A549 (cell line): ENCODE results near the gene LRRC7. TPM values are rescaled to one million over a fixed set of nuclear protein-coding genes. Genes with fewer than 3 reads are reported as not detected.

Experiments
- ATAC-seq, 2 experiments: fragments of 200-7000 bp in 1 of 2; fragments of >200 bp in 1 of 2; cut with Nextera tagmentation in 1 of 2; cut with Tn5 transposase in 1 of 2; 3 replicates each; pipeline versions ENCODE4 v1.8.0 to v1.9.1; 2018 to 2020; ENCODE audit warnings: mild to moderate bottlenecking in 1 of 2, moderate library complexity in 1 of 2
- CTCF ChIA-PET: fragments of 300-600 bp; sonication (Branson Sonifier 250); formaldehyde crosslinking; extraction: SDS; loops from one replicate; lab custom pipeline; 2021; ENCODE audit warnings: antibody characterized with exemption, inconsistent platforms; lab: Yijun Ruan, JAX
- POLR2A ChIA-PET: fragments of 350-600 bp; formaldehyde crosslinking; extraction: SDS; loops from one replicate; lab custom pipeline; 2021; ENCODE audit warnings: antibody characterized with exemption, inconsistent platforms; lab: Yijun Ruan, JAX
- DNase-seq, 2 experiments: peaks; one replicate each; pipeline versions ENCODE4 v3.0.0 to v3.0.0-alpha.2; 2011 to 2016; ENCODE audit warnings: low read depth in 1 of 2, low spot score in 1 of 2
- FAIRE-seq: peaks from 2 replicates; lab custom pipeline; 2011; peaks lifted over from hg19 to GRCh38; lab: Jason Lieb, UNC
- H3K27ac ChIP-seq, 2 experiments: fragments of >200 bp; sonication (Bioruptor Twin); formaldehyde crosslinking; 3 replicates each; pipeline ENCODE4 v1.5.1; 2016 to 2017
- H3K4me1 ChIP-seq: fragments of >200 bp; sonication (Bioruptor Twin); formaldehyde crosslinking; 3 replicates; pipeline ENCODE4 v1.6.1; 2016
- H3K4me2 ChIP-seq: fragments of >200 bp; sonication (Bioruptor Twin); formaldehyde crosslinking; 3 replicates; pipeline ENCODE4 v1.6.1; 2016
- H3K4me3 ChIP-seq: fragments of >200 bp; sonication (Bioruptor Twin); formaldehyde crosslinking; 3 replicates; pipeline ENCODE4 v1.5.1; 2016
- H3K9me3 ChIP-seq: fragments of >200 bp; sonication (Bioruptor Twin); formaldehyde crosslinking; 3 replicates; pipeline ENCODE4 v1.6.1; 2016
- CEBPB ChIP-seq, 2 experiments: fragments of >200 bp in 1 of 2; sonication (Bioruptor Twin) in 1 of 2; formaldehyde crosslinking in 1 of 2; IDR thresholded peaks; 2 replicates each; pipeline ENCODE4 v1.6.1; 2012 to 2016
- CHD2 ChIP-seq: fragments of 150-350 bp; IDR thresholded peaks from 2 replicates; pipeline ENCODE4 v1.6.1; 2014; ENCODE audit warnings: low read length; ENCODE audit not compliant: partially characterized antibody
- EHMT2 ChIP-seq: fragments of 200-600 bp; sonication (generic); IDR thresholded peaks from 2 replicates; pipeline ENCODE4 v1.6.1; 2016; ENCODE audit warnings: antibody characterized with exemption, low read depth, mild to moderate bottlenecking, moderate library complexity
- FOXS1 ChIP-seq: fragments of 250-450 bp; sonication (Bioruptor Pico); IDR thresholded peaks from 2 replicates; pipeline ENCODE4 v1.5.0; 2020; ENCODE audit warnings: mild to moderate bottlenecking, moderate library complexity
- GATA3 ChIP-seq: IDR thresholded peaks from 2 replicates; pipeline ENCODE4 v1.6.1; 2012; ENCODE audit warnings: borderline replicate concordance
- JUN ChIP-seq, 2 experiments: fragments of >200 bp; sonication (Bioruptor Twin); formaldehyde crosslinking; IDR thresholded peaks; 2 replicates in 1 of 2; 3 replicates in 1 of 2; pipeline ENCODE4 v1.6.1; 2016 to 2017
- JUNB ChIP-seq: fragments of >200 bp; sonication (Bioruptor Twin); formaldehyde crosslinking; IDR thresholded peaks from 2 replicates; pipeline ENCODE4 v1.6.1; 2016
- MAZ ChIP-seq: fragments of 150-350 bp; IDR thresholded peaks from 2 replicates; pipeline ENCODE4 v1.6.1; 2014; ENCODE audit warnings: antibody characterized with exemption, low read depth, low read length, borderline replicate concordance
- NFE2L2 ChIP-seq: fragments of 150-350 bp; conservative IDR thresholded peaks from 2 replicates; pipeline ENCODE4 v1.6.1; 2014; ENCODE audit warnings: low read length
- POLR2A ChIP-seq: IDR thresholded peaks from 2 replicates; pipeline ENCODE4 v1.6.1; 2012; ENCODE audit warnings: mild to moderate bottlenecking, low read length
- POLR2AphosphoS2 ChIP-seq: conservative IDR thresholded peaks from 2 replicates; pipeline ENCODE4 v1.6.1; 2012; ENCODE audit warnings: low read length, improper control_type of control experiment, inconsistent platforms
- RAD21 ChIP-seq, 2 experiments: fragments of >200 bp in 1 of 2; sonication (Bioruptor Twin) in 1 of 2; formaldehyde crosslinking in 1 of 2; IDR thresholded peaks in 1 of 2; conservative IDR thresholded peaks in 1 of 2; 2 replicates in 1 of 2; 3 replicates in 1 of 2; pipeline ENCODE4 v1.6.1; 2012 to 2018; ENCODE audit warnings: inconsistent platforms in 1 of 2
- RNF2 ChIP-seq: fragments of 200-600 bp; sonication (generic); IDR thresholded peaks from 2 replicates; pipeline ENCODE4 v1.6.1; 2016; ENCODE audit warnings: low read depth, mild to moderate bottlenecking, antibody characterized with exemption, moderate library complexity, borderline replicate concordance
- SREBF2 ChIP-seq: fragments of 450-650 bp; IDR thresholded peaks from 2 replicates; pipeline ENCODE4 v1.6.1; 2014; ENCODE audit warnings: mild to moderate bottlenecking, moderate library complexity
- WGBS: methylation state at CpG from one replicate; pipeline ENCODE4 v1.1.6; 2017; ENCODE audit errors: missing lambda C conversion rate; 5-methylcytosine and 5-hydroxymethylcytosine counted together
- polyA plus RNA-seq, 4 experiments: library from polyadenylated mRNA; depleted of rRNA in 3 of 4; stranded (reverse); fragments of >200 nt; fragmentation: RNase III in 1 of 4; extraction: RNeasy Plus Mini Kit Qiagen cat#74134 plus additional on column Dnase treatment in 1 of 4; gene quantifications; 2 replicates in 3 of 4; 3 replicates in 1 of 4; pipeline ENCODE4 v1.2.3, GENCODE V29; 2011 to 2017
- TF ChIP-seq, protein P1 (sequence below): IDR thresholded peaks from 2 replicates; pipeline ENCODE4 v1.6.1; 2012; ENCODE audit warnings: low read depth, borderline replicate concordance
- TF ChIP-seq, protein P2 (sequence below): fragments of 250-450 bp; sonication (Bioruptor Pico); IDR thresholded peaks from 2 replicates; pipeline ENCODE4 v1.5.0; 2020; ENCODE audit warnings: low read depth, mild to moderate bottlenecking, moderate library complexity
- TF ChIP-seq, protein P3 (sequence below): IDR thresholded peaks from 2 replicates; pipeline ENCODE4 v1.6.1; 2012
- TF ChIP-seq, protein P4 (sequence below): fragments of >200 bp; sonication (Bioruptor Twin); formaldehyde crosslinking; IDR thresholded peaks from 3 replicates; pipeline ENCODE4 v1.5.1; 2016
- TF ChIP-seq, protein P5 (sequence below): fragments of 450-650 bp; IDR thresholded peaks from 2 replicates; pipeline ENCODE4 v1.6.1; 2014; ENCODE audit warnings: antibody characterized with exemption
- TF ChIP-seq, protein P6 (sequence below): fragments of 250-450 bp; sonication (Bioruptor Pico); IDR thresholded peaks from 2 replicates; pipeline ENCODE4 v1.5.0; 2021; ENCODE audit warnings: mild to moderate bottlenecking, moderate library complexity, borderline replicate concordance
- TF ChIP-seq, protein P7 (sequence below): fragments of 200-600 bp; sonication (generic); IDR thresholded peaks from 2 replicates; pipeline ENCODE4 v1.6.1; 2016; ENCODE audit warnings: antibody characterized with exemption, mild to moderate bottlenecking, moderate library complexity
- TF ChIP-seq, protein P8 (sequence below): IDR thresholded peaks from 2 replicates; pipeline ENCODE4 v1.6.1; 2012

The LRRC7 gene
- polyA plus RNA-seq, 2 of the 4 experiments (the other 2 are of a cell fraction) = not detected

DNA sequence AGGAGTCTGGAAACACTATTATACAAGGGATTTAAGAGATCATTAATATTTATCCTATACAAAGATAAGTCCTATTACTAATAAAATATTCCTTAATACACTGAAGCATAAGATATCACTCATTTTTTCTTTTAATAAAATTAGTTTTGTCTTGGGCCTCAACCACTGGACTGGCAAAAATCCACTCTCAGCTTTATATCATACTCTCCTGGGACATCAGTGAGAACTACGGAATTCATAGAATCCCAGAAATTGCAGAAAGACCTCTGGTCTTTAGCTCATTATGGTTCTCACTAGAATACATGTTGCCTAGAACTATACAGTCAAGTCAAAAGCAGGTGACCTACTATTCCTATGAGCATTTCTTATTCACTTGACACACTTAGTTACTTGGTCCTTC is 352.7 kb downstream of the LRRC7 start:
- ChIA-PET CTCF (no interaction called here), POLR2A (no interaction called here)
- 38% methylated on average over 1 of the region's 1 CpG for WGBS
- Histone ChIP-seq H3K9me3 (no peaks in the 10 kb centered on the region), H3K4me3 (no peak overlapping the region), H3K4me2 (no peak overlapping the region), H3K4me1 (no peaks in the 10 kb centered on the region), H3K27ac (no peak overlapping the region)
- no peak for ATAC-seq
- FAIRE-seq = no peak
- no peak for TF ChIP-seq NFE2L2
- TF ChIP-seq, protein P1, sequence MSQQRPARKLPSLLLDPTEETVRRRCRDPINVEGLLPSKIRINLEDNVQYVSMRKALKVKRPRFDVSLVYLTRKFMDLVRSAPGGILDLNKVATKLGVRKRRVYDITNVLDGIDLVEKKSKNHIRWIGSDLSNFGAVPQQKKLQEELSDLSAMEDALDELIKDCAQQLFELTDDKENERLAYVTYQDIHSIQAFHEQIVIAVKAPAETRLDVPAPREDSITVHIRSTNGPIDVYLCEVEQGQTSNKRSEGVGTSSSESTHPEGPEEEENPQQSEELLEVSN = no peak
- TF ChIP-seq, protein P2, sequence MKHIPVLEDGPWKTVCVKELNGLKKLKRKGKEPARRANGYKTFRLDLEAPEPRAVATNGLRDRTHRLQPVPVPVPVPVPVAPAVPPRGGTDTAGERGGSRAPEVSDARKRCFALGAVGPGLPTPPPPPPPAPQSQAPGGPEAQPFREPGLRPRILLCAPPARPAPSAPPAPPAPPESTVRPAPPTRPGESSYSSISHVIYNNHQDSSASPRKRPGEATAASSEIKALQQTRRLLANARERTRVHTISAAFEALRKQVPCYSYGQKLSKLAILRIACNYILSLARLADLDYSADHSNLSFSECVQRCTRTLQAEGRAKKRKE (CRISPR knock-in tag) = no peak
- TF ChIP-seq RAD21 (conservative IDR thresholded peaks at IDR 0.05 in 1 of 2, IDR thresholded peaks at IDR 0.05 in 1 of 2) = no peak
- TF ChIP-seq, protein P3, sequence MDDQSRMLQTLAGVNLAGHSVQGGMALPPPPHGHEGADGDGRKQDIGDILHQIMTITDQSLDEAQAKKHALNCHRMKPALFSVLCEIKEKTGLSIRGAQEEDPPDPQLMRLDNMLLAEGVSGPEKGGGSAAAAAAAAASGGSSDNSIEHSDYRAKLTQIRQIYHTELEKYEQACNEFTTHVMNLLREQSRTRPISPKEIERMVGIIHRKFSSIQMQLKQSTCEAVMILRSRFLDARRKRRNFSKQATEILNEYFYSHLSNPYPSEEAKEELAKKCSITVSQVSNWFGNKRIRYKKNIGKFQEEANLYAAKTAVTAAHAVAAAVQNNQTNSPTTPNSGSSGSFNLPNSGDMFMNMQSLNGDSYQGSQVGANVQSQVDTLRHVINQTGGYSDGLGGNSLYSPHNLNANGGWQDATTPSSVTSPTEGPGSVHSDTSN = no peak
- no peak for TF ChIP-seq FOXS1 (CRISPR knock-in tag)
- TF ChIP-seq CEBPB (IDR thresholded peaks at IDR 0.05) = no peak
- DNase-seq = no peak

DNA sequence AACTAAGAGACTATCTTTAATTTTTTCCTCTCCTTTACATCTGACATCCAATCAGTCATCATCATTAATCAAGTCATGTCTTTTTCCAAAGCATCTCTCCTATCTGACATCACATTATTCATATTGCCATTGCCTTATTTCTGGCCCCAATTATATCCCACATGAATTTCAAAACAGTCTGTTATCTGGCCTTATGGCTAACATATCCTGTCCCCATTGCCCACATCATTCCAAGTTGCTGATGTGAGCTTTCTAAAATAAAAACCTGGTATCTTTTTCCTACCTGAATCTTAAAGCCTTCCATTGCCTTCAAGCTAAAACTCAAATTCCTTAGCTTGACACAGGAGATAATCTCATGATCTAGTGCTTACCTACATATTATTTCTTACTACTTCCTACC is 353.8 kb downstream of the LRRC7 start:
- FAIRE-seq = no peak
- no peak for ATAC-seq
- Histone ChIP-seq H3K4me2 (no peak overlapping the region), H3K9me3 (no peaks in the 10 kb centered on the region), H3K27ac (no peak overlapping the region), H3K4me1 (no peaks in the 10 kb centered on the region), H3K4me3 (no peak overlapping the region)
- CTCF ChIA-PET = no interaction called here
- DNase-seq = no peak
- POLR2A ChIA-PET = no interaction called here
- TF ChIP-seq, protein P4, sequence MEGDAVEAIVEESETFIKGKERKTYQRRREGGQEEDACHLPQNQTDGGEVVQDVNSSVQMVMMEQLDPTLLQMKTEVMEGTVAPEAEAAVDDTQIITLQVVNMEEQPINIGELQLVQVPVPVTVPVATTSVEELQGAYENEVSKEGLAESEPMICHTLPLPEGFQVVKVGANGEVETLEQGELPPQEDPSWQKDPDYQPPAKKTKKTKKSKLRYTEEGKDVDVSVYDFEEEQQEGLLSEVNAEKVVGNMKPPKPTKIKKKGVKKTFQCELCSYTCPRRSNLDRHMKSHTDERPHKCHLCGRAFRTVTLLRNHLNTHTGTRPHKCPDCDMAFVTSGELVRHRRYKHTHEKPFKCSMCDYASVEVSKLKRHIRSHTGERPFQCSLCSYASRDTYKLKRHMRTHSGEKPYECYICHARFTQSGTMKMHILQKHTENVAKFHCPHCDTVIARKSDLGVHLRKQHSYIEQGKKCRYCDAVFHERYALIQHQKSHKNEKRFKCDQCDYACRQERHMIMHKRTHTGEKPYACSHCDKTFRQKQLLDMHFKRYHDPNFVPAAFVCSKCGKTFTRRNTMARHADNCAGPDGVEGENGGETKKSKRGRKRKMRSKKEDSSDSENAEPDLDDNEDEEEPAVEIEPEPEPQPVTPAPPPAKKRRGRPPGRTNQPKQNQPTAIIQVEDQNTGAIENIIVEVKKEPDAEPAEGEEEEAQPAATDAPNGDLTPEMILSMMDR = no peak
- TF ChIP-seq NFE2L2 = no peak
- no peak for TF ChIP-seq POLR2A
- TF ChIP-seq, protein P5, sequence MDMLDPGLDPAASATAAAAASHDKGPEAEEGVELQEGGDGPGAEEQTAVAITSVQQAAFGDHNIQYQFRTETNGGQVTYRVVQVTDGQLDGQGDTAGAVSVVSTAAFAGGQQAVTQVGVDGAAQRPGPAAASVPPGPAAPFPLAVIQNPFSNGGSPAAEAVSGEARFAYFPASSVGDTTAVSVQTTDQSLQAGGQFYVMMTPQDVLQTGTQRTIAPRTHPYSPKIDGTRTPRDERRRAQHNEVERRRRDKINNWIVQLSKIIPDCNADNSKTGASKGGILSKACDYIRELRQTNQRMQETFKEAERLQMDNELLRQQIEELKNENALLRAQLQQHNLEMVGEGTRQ = no peak
- TF ChIP-seq, protein P6, sequence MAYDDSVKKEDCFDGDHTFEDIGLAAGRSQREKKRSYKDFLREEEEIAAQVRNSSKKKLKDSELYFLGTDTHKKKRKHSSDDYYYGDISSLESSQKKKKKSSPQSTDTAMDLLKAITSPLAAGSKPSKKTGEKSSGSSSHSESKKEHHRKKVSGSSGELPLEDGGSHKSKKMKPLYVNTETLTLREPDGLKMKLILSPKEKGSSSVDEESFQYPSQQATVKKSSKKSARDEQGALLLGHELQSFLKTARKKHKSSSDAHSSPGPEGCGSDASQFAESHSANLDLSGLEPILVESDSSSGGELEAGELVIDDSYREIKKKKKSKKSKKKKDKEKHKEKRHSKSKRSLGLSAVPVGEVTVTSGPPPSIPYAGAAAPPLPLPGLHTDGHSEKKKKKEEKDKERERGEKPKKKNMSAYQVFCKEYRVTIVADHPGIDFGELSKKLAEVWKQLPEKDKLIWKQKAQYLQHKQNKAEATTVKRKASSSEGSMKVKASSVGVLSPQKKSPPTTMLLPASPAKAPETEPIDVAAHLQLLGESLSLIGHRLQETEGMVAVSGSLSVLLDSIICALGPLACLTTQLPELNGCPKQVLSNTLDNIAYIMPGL (CRISPR knock-in tag) = no peak
- no peak for TF ChIP-seq JUN (IDR thresholded peaks at IDR 0.05)
- TF ChIP-seq MAZ = no peak
- TF ChIP-seq, protein P3 = no peak
- TF ChIP-seq SREBF2 = no peak
- no peak for TF ChIP-seq POLR2AphosphoS2
- TF ChIP-seq EHMT2 = no peak
- no peak for TF ChIP-seq RNF2
- TF ChIP-seq, protein P2 (CRISPR knock-in tag) = no peak
- no peak for TF ChIP-seq GATA3
- TF ChIP-seq JUNB = no peak
- TF ChIP-seq CHD2 = no peak
- TF ChIP-seq, protein P7, sequence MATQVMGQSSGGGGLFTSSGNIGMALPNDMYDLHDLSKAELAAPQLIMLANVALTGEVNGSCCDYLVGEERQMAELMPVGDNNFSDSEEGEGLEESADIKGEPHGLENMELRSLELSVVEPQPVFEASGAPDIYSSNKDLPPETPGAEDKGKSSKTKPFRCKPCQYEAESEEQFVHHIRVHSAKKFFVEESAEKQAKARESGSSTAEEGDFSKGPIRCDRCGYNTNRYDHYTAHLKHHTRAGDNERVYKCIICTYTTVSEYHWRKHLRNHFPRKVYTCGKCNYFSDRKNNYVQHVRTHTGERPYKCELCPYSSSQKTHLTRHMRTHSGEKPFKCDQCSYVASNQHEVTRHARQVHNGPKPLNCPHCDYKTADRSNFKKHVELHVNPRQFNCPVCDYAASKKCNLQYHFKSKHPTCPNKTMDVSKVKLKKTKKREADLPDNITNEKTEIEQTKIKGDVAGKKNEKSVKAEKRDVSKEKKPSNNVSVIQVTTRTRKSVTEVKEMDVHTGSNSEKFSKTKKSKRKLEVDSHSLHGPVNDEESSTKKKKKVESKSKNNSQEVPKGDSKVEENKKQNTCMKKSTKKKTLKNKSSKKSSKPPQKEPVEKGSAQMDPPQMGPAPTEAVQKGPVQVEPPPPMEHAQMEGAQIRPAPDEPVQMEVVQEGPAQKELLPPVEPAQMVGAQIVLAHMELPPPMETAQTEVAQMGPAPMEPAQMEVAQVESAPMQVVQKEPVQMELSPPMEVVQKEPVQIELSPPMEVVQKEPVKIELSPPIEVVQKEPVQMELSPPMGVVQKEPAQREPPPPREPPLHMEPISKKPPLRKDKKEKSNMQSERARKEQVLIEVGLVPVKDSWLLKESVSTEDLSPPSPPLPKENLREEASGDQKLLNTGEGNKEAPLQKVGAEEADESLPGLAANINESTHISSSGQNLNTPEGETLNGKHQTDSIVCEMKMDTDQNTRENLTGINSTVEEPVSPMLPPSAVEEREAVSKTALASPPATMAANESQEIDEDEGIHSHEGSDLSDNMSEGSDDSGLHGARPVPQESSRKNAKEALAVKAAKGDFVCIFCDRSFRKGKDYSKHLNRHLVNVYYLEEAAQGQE = no peak
- TF ChIP-seq, protein P8, sequence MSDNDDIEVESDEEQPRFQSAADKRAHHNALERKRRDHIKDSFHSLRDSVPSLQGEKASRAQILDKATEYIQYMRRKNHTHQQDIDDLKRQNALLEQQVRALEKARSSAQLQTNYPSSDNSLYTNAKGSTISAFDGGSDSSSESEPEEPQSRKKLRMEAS = no peak
